HG03571 (cell line): ENCODE data around the gene FGD4.

ENCODE experiments used
- ATAC-seq: cut with Tn5 transposase; IDR thresholded peaks from one replicate; pipeline ENCODE4 v1.9.1; 2021; ENCODE audit not compliant: unreplicated experiment

The FGD4 gene

DNA sequence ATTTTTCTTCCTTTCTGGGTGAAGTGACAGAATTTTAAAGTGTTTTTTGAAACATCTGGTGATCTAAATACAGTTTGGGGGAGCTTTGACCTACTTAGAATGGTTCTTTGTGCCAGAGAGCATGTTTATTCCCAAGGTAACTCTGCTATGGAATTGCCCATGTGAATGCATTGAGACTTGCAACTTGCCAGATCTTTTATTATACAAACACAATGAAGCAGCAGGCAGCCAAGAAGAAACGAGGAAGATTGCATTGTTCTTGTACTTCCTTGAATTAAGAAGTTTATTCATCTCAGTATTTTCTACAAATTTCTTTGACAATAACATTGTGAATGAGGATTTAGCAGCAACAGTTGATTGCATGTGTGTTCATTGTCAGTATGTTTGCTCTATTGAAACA lies 55.5 kb downstream of the FGD4 start:
- no peak for ATAC-seq

DNA sequence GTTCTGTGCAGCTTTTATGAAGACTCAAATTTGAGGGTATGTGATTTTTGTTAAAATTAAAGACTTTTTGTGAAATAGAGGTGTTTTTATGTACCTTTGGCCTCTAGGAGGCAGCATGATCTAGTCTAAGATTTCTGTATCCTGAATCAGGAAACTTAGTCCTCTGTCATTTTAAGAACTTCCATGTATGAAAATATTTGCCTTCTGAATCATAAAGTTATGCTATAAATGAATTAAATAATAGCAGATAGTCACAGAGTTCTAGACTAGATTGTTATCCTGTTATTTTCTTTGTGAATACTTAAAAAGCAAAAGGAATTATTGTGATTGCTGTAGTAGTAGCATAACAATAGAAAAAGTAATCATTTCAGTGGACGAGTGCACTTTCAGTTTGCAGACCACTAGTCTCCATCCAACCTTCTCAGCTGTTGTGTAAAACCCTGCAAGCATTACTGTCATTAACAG lies 56.3 kb downstream of the FGD4 start:
- ATAC-seq = no peak

DNA sequence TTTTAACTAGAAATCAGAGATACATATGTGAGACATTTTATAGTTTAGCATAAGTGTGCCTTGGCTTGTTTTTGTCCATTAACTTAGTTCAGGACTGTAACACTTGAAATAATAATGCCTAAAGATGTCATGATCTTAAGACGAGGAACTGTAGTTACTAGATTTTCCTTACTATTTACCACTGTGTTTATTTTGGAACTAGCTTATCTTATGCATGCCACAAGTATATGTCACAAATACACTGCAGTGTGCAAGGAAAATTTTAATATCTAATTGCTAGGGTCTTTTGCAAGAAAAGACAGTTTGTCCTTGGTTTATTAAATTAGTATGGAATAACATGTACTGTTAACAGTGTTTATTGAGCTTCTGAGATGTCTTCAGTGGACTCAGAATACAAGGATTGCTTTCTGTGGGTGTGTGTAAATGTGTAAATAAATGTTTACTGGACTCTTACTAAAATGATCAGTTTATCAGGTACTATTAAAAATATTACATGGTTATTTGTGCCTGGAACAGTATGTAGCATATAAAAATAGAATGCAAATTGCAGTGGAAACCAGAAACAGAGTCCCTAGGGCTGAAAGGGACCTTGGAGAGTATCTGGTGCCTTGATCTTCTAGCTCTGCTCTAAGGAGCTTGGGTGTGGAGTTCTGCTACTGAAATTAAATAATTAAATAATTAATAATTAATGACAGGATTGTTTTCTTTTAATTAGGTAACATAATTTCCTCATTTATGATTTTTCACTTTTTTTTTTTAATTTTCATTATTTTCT lies 58.1 kb downstream of the FGD4 start:
- no peak for ATAC-seq

DNA sequence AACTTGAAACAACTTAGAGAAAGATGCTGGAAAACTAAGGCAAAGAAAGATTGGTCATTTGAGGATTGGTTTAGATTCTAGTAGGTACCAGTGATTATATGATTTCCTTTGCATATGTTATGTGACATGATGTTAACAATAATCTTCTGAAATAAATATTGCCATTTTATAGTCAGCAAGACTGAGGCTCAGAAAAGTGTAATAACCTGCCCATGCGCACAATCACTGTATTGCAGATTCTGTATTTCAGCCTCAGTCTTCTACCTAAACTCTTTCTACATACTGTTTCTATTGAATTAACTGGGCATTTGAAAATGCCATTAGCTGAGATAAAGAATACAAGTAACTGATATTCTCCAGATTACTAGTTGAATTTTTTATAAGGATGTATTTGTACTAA lies 61.3 kb downstream of the FGD4 start:
- ATAC-seq = no peak

DNA sequence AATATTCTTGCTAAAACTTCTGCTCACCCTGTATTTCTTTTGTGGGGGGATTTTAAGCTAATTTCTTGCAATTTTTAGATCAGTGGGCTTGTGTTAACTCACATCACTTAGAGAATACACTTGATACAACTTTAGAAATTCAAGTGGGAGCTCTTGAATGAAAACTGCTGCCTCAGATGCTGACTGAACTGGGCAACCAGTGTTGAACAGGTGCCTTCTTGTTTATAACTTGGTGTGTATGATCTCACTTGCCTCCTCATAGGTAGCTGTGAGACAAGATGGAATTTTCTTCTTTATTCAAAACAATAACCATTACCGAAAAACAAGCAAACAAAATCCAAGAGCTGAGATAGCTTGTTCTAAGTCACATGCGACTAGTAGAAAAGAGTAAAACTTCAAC lies 63.5 kb downstream of the FGD4 start:
- ATAC-seq = no peak

DNA sequence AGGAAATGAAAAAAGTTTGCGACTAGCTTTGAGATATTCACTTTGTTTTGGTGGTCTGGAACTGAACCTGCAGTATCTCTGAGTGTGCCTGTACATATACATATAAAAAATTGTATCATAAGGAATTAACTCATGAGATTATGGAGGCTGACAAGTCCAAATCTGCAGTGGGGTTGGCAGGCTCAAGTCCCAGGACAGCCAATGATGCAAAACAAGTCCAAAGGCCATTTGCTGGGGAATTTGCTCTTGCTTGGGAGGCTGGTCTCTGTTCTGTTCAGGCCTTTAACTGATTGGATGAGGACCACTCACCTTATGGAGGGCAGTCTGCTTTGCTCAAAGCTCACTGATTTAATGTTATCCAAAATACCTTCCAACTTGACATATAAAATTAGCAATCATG lies 66.8 kb downstream of the FGD4 start:
- ATAC-seq = no peak

DNA sequence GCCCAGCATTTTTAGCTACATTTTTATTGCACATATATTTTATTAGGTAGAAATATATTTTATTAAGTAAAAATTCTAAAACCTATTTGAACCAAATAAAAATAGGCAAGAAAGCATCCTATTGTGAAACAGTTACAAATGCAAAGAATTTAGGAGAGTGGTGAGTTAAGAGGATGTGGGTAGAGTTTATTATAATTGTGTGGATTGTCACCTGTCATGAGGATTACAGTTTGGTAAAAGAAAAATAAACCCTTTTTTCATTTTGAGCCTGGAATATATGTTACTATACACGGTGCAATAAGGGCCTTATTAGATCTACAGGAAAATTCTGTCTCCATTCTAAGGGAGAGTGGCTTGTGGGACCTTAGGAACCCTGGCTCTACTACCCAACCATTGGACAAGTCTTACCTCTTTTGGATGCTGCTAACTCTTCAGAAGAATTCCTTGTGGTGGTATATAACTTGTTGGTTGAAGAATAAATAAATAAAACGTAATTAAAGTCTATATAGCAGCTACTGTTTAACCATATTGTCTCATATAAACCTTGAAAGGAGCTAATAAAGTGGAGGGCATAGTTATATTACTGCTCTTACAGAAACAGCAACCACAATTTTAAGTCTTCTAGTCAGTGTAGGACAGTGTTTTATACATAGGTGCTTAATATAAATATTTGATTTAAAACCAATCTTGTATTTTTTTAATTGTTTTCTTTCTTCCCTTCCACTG lies 67.8 kb downstream of the FGD4 start:
- no peak for ATAC-seq

DNA sequence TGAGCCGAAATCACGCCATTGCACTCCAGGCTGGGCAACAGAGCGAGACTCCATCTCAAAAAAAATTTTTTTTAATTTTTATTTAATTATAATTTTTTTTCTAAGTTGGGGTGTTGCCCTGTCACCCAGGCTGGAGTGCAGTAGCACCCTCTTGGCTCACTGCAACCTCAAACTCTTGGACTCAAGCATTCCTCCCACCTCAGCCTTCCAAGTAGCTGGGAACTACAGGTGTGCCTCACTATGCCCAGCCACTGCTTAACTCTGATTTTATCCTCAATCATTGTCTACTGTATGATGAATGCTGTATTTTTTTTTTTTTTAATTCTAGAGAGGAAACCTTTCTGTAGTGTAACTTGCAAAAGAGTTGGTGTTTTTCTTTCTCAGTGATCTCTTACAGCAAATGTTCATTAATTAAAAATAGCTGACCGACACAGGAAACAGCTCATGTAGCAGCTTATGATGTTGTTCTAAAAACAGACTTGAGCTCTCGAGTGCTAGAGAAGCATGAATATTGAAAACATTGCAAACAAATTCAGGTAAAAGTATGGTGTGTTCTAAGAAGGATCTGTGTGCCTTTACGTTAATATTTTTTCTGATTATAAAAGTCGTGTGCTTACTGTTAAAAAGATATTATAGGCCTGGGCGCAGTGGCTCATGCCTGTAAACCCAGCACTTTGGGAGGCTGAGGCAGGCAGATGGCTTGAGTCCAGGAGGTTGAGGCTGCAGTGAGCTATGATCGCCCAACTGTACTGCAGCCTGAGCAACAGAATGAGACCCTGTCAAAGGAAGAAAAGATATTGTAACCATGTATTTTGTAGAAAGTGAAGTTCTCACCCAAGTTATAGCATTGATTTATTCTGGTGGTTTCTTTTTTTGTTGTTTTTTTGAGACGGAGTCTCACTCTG lies 68.9 kb downstream of the FGD4 start:
- no peak for ATAC-seq

DNA sequence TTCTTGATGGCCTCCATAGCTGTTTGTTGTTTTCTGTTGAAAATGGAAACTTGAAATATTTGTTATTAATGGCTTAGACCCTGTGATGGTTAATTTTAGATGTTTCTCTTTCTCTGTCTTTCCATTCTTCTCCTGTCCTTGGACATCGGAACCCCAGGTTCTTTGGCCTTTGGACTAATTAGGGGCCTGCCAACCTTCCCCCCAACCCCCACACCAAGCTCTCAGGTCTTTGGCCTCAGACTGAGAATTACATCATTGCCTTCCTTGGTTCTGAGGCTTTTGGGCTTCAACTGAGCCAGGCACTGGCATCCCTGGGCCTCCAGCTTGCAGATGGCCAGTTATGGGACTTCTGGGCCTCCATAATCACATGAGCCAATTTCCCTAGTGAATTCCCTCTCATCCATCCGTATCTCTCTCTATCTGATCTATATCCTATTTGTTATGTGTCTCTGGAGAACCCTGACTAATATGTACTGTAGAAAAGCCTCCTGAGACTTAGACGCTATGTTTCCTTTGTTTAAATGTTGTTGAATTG lies 71.6 kb downstream of the FGD4 start:
- ATAC-seq = no peak

DNA sequence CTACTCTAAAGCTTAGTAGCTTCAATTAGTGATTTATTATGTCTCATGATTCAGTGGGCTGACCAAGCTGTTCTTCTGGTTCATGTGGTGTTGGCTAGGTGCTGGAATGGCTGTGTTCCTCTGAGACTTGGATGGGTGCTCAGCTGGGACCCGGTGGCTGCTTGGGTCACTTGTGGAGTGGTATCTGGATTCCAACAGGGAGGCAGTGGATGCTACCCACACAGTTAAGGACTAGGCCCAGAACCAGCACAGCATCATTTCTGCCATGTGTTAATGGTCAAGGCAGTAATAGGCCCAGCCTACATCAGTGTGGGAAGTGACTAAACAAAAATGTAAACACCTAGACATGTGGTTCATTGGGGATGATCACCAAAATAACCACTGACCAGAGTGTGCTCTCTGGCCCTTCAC lies 72.2 kb downstream of the FGD4 start:
- ATAC-seq = no peak

DNA sequence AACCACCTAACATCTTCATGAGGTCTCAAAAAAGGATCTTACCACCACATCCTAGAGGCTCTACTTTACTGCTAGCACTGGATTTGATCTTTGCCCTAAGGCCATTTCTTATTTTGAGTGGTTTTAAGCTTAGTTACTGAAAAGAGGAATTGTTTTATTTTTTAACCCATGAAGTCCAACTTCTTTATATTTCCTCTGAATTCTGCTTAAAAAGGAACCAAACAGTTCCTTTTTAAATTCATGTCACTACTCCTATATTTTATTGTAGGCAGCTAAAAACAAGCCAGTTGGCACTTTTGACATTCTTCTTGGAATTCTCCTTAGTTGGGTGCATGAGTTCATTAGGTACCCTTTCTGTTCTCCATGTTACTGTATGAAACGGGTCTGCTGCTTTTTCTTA lies 76.4 kb downstream of the FGD4 start:
- no peak for ATAC-seq

DNA sequence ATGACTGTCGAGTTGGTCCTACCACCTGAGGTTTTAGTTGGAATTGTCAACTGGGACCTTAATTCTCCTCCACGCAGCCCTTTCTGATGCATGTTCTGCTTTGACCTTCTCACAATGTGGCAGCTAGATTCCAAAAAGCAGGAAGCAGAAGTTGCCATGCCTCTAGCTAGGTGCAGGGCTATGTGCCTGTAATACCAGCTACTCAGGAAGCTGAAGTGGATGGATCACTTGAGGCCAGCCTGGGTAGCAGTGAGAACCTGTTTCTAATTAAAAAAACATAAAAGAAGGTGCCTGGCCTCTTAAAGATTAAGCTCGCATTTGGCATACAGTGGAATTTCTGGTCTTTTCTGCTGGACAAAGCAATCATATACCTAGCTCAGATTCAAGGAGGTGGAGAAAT lies 77.1 kb downstream of the FGD4 start:
- ATAC-seq = no peak

DNA sequence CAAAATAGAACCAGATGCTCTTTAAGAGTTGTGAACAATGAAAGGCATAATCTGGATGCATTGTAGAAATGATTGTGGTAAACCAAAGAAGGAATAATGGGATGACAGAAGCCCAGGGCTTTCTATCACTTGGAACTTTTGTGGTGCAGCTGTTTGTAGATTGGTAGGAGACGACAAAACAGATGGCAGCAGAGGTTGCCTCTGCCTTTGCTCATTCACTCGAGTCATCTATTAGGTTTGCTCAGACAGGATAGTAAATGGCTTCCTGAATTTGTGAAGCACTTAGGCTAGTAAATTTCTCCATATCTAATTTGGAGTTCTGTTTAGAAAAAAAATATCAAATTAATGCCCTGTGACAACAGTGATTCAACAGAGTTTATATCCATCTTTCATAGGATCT lies 78.4 kb downstream of the FGD4 start:
- no peak for ATAC-seq

DNA sequence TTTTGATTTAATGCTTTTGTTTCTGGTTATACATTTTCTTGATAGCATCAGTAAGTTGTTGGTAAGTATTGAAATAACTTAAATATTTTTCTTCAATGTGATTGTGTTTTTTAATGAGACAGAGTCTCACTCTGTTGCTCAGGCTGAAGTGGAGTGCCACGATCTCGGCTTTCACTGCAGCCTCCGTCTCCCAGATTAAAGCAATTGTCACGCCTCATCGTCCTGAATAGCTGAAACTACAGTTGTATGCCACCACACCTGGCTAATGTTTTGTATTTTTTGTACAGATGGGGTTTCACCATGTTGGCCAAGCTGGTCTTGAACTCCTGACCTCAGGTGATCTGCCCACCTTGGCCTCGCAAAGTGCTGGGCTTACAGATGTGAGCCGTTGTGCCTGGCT lies 78.8 kb downstream of the FGD4 start:
- ATAC-seq = no peak

DNA sequence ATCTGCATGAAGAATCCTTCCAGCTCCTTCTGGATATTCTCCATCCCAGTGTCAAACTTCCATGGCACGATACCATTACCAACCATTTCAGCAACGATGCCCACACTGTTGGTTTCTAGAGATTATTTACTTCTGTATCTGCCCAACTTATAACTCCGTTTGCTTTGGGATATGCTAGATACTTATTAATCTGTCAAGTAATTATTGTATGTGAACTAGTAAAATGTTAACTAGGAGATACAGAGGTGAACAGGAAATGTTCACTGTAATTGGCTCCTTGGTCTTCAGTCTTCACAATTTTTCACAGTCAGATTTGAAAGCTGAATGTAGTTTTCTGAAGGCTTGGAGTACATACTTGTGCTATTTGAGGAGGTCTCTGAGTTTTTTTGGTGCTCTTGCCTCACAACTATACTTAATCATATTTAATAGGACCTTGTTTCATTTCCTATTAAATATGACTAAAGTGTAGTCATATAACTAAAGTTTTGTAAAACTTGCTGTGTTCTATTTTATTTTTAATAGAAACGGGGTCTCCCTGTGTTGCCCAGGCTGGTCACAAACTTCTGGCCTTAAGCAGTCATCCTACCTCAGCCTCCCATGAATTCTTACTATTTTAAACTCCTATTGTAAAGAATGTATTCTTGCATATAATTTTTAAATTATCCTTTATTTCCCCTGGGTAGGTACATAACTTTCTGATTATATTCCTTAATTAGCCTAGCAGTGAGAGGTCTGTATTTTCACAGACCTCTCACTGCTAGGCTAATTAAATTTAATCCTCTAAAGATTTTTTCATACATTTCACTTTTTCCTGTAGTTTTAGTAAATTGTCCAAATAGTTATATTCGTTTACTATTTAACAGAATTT lies 79.7 kb downstream of the FGD4 start:
- ATAC-seq = peak; percentile 59

DNA sequence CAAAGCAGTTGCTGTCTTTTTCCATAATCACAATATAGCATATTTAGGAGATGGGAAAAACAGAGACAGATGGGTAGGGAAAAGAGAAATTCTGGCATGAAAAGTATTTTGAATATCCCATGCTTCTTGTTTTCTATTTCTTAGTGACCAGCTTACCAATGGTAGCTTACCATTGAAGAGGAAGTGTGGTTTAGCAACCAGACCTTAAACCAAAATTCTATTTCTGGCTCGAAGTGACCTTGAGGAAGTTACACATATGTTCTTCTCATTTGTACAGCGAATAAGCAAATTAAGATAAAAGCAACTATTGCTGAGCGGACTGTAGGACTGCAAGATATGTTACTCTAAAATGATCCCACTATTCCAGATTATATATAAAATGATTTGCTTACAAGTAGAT lies 82.9 kb downstream of the FGD4 start:
- ATAC-seq = peak; percentile 76

DNA sequence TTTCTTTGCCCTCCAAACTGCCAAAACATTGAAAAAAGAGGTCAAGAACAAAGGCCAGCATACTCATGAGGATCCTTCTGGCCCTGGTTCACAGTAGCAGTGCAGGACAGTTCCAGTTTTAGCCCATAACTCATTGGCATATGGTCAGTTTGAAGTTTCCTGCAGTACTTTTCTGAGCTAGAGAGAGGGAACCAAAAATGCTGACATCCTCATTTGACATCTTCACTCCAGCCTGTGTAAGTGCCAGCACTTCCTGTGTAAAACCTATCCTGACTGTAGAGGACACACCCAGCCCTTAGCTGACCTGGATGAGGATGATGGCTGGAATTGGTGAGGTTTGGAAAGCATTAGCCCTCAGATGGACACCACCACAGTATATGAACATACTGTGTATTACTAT lies 84.1 kb downstream of the FGD4 start:
- ATAC-seq = no peak

DNA sequence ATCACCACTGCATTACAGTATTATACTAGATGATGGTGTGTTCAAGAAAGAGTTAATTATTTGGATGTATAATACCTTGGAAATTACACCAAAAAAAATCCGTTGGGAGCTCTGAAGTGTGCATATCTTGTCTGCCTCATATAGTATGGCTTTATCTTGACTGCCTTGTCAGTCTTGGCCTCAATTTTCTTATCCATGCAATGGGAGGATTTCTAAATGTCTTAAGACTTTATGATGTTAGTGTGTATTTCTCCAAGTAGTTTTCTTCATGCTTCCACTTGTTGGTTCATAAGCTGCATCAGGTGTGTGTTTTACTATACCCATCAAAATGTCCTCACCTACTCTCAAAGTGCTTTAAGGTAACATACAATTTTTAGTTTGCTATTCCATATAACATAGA lies 84.6 kb downstream of the FGD4 start:
- ATAC-seq = no peak

DNA sequence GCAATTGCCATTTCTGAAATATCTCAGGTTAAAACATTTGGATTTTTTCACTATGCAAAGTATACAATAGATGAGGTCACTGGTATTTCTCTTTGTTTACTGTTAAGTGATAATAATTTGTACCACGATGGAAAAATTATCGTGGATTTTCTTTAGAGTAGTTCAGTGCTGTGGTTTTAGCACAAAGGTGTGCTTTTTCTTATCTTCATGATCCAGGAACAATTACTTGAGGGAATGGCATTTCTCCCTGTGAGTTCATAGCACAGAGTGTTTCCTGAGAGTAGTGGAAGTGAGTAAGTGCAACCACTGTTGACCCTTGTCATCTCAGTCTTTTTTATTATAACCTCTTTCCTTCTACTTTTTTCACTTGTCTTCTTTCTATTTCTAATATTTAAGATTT lies 86.8 kb downstream of the FGD4 start:
- no peak for ATAC-seq

DNA sequence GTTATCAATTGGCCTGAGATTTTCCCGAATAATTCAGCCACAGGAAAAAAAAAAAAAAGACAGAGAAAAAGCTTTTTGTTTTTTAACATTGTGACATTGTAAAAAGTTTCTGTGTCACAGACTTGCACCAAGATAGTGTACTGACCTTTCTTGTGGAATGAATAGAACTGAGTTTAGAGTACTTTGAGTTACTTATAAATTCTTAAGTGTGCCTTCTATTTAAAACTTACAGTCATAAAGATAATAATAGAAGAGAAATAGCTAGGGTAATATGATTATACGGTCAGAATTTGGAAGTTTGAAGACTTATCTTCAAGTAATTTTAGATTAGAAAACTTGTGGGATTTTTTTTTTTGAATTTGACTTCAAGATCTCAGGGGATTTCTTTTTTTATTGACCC lies 88.8 kb downstream of the FGD4 start:
- ATAC-seq = no peak
